Suppressor macrophage (primary cell): Measurements from ENCODE around the gene ANO2.
A peak's percentile ranks its signal among the peaks of the same experiment; 100 is the strongest.
"Not testable (repeated sequence)": the region's sequence is repeated elsewhere in the genome, so short reads cannot be mapped to it uniquely, and the experiment has no call there.

Experiments
- DNase-seq, 4 experiments: peaks; one replicate each; pipeline ENCODE4 v3.0.0-alpha.2; 2020 to 2022

The ANO2 gene

GRCh38 chr12:5660238-5660637 lies 284.8 kb downstream of the ANO2 start:
- DNase-seq, result no peak

- DNase-seq, result not testable (repeated sequence)
Measured at GRCh38 chr12:5658339-5658941, 286.6 kb downstream of the ANO2 start.

GRCh38 chr12:5656836-5657235 lies 288.2 kb downstream of the ANO2 start:
- no peak for DNase-seq

GRCh38 chr12:5655120-5655519 lies 289.9 kb downstream of the ANO2 start:
- no peak for DNase-seq

GRCh38 chr12:5654019-5654418 lies 291.0 kb downstream of the ANO2 start:
- no peak for DNase-seq

GRCh38 chr12:5650829-5651461 lies 294.1 kb downstream of the ANO2 start:
- DNase-seq, result no peak

- no peak for DNase-seq
Measured at GRCh38 chr12:5650281-5650680, 294.8 kb downstream of the ANO2 start.

GRCh38 chr12:5648692-5649359 lies 296.2 kb downstream of the ANO2 start:
- no peak for DNase-seq

- DNase-seq, result no peak
Measured at GRCh38 chr12:5643266-5643665, 301.8 kb downstream of the ANO2 start.

GRCh38 chr12:5637698-5638097 lies 307.4 kb downstream of the ANO2 start:
- no peak for DNase-seq

GRCh38 chr12:5636907-5637306 lies 308.2 kb downstream of the ANO2 start:
- peak in 1 of 4 experiments; percentile 15 for DNase-seq

- no peak for DNase-seq
Measured at GRCh38 chr12:5633106-5633505, 312.0 kb downstream of the ANO2 start.

GRCh38 chr12:5632453-5632852 lies 312.6 kb downstream of the ANO2 start:
- no peak for DNase-seq

GRCh38 chr12:5631497-5631896 lies 313.6 kb downstream of the ANO2 start:
- DNase-seq, result no peak

- no peak for DNase-seq
Measured at GRCh38 chr12:5630726-5631125, 314.3 kb downstream of the ANO2 start.

GRCh38 chr12:5628501-5628900 lies 316.6 kb downstream of the ANO2 start:
- no peak for DNase-seq

- DNase-seq, result no peak
Measured at GRCh38 chr12:5627053-5627630, 317.9 kb downstream of the ANO2 start.

- no peak for DNase-seq
Measured at GRCh38 chr12:5626151-5626550, 318.9 kb downstream of the ANO2 start.

GRCh38 chr12:5624486-5625272 lies 320.4 kb downstream of the ANO2 start:
- DNase-seq, result no peak

- DNase-seq, result no peak
Measured at GRCh38 chr12:5623411-5623810, 321.6 kb downstream of the ANO2 start.

GRCh38 chr12:5622280-5622679 lies 322.8 kb downstream of the ANO2 start:
- no peak for DNase-seq

- DNase-seq, result no peak
Measured at GRCh38 chr12:5621329-5621728, 323.7 kb downstream of the ANO2 start.

GRCh38 chr12:5620896-5621295 lies 324.2 kb downstream of the ANO2 start:
- DNase-seq, result no peak
